Stimulated activated naive CD8-positive, alpha-beta T cell treated with anti-CD3 and anti-CD28 coated beads, Interleukin-15, amount 100 ng/mL, for 72 hours (primary cell): ENCODE data around the gene SPNS3.

Experiments
- ATAC-seq: fragments of 150-1000 bp; cut with Tn5 transposase; 2 replicates; pipeline ENCODE4 v1.10.0; 2021; ENCODE audit warnings: mild to moderate bottlenecking, moderate library complexity
- DNase-seq, 2 donors: peaks; one replicate each; pipeline ENCODE4 v3.0.0; 2021 to 2022
- H3K27ac Mint-ChIP-seq, 2 donors: one replicate each; pipeline ENCODE4 v1.8.0; 2022; ENCODE audit warnings: mild to moderate bottlenecking in 2 of 2, mixed read lengths in 2 of 2, moderate library complexity in 2 of 2
- H3K27me3 Mint-ChIP-seq: one replicate; pipeline ENCODE4 v1.8.0; 2022; ENCODE audit warnings: mixed read lengths
- H3K4me1 Mint-ChIP-seq: one replicate; pipeline ENCODE4 v1.8.0; 2022; ENCODE audit warnings: mild to moderate bottlenecking, mixed read lengths
- H3K4me3 Mint-ChIP-seq, 2 donors: one replicate each; pipeline ENCODE4 v1.8.0; 2022; ENCODE audit warnings: mild to moderate bottlenecking in 2 of 2, mixed read lengths in 2 of 2, moderate library complexity in 1 of 2
- H3K9me3 Mint-ChIP-seq, 2 donors: one replicate each; pipeline ENCODE4 v1.8.0; 2022; ENCODE audit warnings: mixed read lengths in 2 of 2

SPNS3 gene

GRCh38 chr17:4475001-4475400 lies 41.3 kb downstream of the SPNS3 start:
- H3K27me3 Mint-ChIP-seq: no peaks in the 10 kb centered on the region
- ATAC-seq: no peak
- peak overlapping the region in 1 of 2 donors; percentile 2 for H3K27ac Mint-ChIP-seq
- no peak for DNase-seq
- no peaks in the 10 kb centered on the region for H3K9me3 Mint-ChIP-seq
- H3K4me3 Mint-ChIP-seq: no peak overlapping the region
- H3K4me1 Mint-ChIP-seq: peaks cover 28% of the 10 kb centered on the region

GRCh38 chr17:4475463-4475862 lies 41.7 kb downstream of the SPNS3 start:
- Mint-ChIP-seq H3K4me1 (peaks cover 33% of the 10 kb centered on the region), H3K9me3 (no peaks in the 10 kb centered on the region), H3K27ac (peak overlapping the region in 1 of 2 donors; percentile 2), H3K27me3 (no peaks in the 10 kb centered on the region), H3K4me3 (no peak overlapping the region)
- ATAC-seq (no peak), DNase-seq (no peak)

- ATAC-seq (no peak), DNase-seq (no peak)
- Mint-ChIP-seq H3K4me1 (peaks cover 38% of the 10 kb centered on the region), H3K27ac (peak overlapping the region in 1 of 2 donors; percentile 68), H3K27me3 (no peaks in the 10 kb centered on the region), H3K9me3 (no peaks in the 10 kb centered on the region), H3K4me3 (no peak overlapping the region)
Measured at GRCh38 chr17:4476017-4476416, 42.3 kb downstream of the SPNS3 start.

GRCh38 chr17:4476511-4477070 lies 42.9 kb downstream of the SPNS3 start:
- ATAC-seq (no peak), DNase-seq (no peak)
- Mint-ChIP-seq H3K4me1 (peaks cover 44% of the 10 kb centered on the region), H3K4me3 (no peak overlapping the region), H3K9me3 (no peaks in the 10 kb centered on the region), H3K27ac (peak overlapping the region in 1 of 2 donors; percentile 68), H3K27me3 (no peaks in the 10 kb centered on the region)

- Mint-ChIP-seq H3K27me3 (no peaks in the 10 kb centered on the region), H3K9me3 (no peaks in the 10 kb centered on the region), H3K27ac (no peak overlapping the region), H3K4me3 (no peak overlapping the region), H3K4me1 (peaks cover 51% of the 10 kb centered on the region)
- DNase-seq (no peak), ATAC-seq (peak; percentile 44)
Measured at GRCh38 chr17:4477255-4477791, 43.6 kb downstream of the SPNS3 start.

GRCh38 chr17:4478318-4478830 lies 44.6 kb downstream of the SPNS3 start:
- H3K4me1 Mint-ChIP-seq: peaks cover 62% of the 10 kb centered on the region
- no peaks in the 10 kb centered on the region for H3K27me3 Mint-ChIP-seq
- no peak for ATAC-seq
- DNase-seq: no peak
- no peaks in the 10 kb centered on the region for H3K9me3 Mint-ChIP-seq
- H3K27ac Mint-ChIP-seq: no peak overlapping the region
- no peak overlapping the region for H3K4me3 Mint-ChIP-seq

GRCh38 chr17:4479340-4479981 lies 45.7 kb downstream of the SPNS3 start:
- peak overlapping the region in 1 of 2 donors; percentile 76 for H3K27ac Mint-ChIP-seq
- ATAC-seq (no peak), DNase-seq (no peak)
- no peak overlapping the region for H3K4me3 Mint-ChIP-seq
- H3K9me3 Mint-ChIP-seq: no peaks in the 10 kb centered on the region
- no peaks in the 10 kb centered on the region for H3K27me3 Mint-ChIP-seq
- H3K4me1 Mint-ChIP-seq: peaks cover 69% of the 10 kb centered on the region

GRCh38 chr17:4479982-4480751 lies 46.4 kb downstream of the SPNS3 start:
- ATAC-seq: no peak
- peaks cover 77% of the 10 kb centered on the region for H3K4me1 Mint-ChIP-seq
- peak overlapping the region in 1 of 2 donors; percentile 81 for H3K4me3 Mint-ChIP-seq

GRCh38 chr17:4480929-4481898 lies 47.5 kb downstream of the SPNS3 start:
- H3K4me1 Mint-ChIP-seq: peaks cover 85% of the 10 kb centered on the region
- H3K27me3 Mint-ChIP-seq: no peaks in the 10 kb centered on the region
- no peaks in the 10 kb centered on the region for H3K9me3 Mint-ChIP-seq
- peak overlapping the region; percentile 97 to 98 for H3K27ac Mint-ChIP-seq
- H3K4me3 Mint-ChIP-seq: peak overlapping the region; percentile 78 to 81
- ATAC-seq (peak; percentile 92), DNase-seq (peak; percentile 42 to 71)

More at GRCh38 chr17:4479982-4480751, 46.4 kb downstream of the SPNS3 start:
- no peaks in the 10 kb centered on the region for H3K9me3 Mint-ChIP-seq
- H3K27ac Mint-ChIP-seq: peak overlapping the region; percentile 76 to 80
- DNase-seq: no peak
- no peaks in the 10 kb centered on the region for H3K27me3 Mint-ChIP-seq

- ATAC-seq: no peak
- Mint-ChIP-seq H3K4me3 (peak overlapping the region in 1 of 2 donors; percentile 81), H3K27ac (peak overlapping the region; percentile 75 to 92), H3K9me3 (no peaks in the 10 kb centered on the region), H3K4me1 (peaks cover 84% of the 10 kb centered on the region), H3K27me3 (no peaks in the 10 kb centered on the region)
- no peak for DNase-seq
Measured at GRCh38 chr17:4482338-4483011, 48.7 kb downstream of the SPNS3 start.

- no peak for ATAC-seq
- Mint-ChIP-seq H3K4me1 (peaks cover 80% of the 10 kb centered on the region), H3K27ac (peak overlapping the region in 1 of 2 donors; percentile 92), H3K4me3 (no peak overlapping the region), H3K9me3 (no peaks in the 10 kb centered on the region), H3K27me3 (no peaks in the 10 kb centered on the region)
- DNase-seq: no peak
Measured at GRCh38 chr17:4483012-4483840, 49.5 kb downstream of the SPNS3 start.

GRCh38 chr17:4485676-4486646 lies 52.2 kb downstream of the SPNS3 start:
- Mint-ChIP-seq H3K9me3 (no peaks in the 10 kb centered on the region), H3K4me1 (peaks cover 61% of the 10 kb centered on the region), H3K27me3 (no peaks in the 10 kb centered on the region), H3K4me3 (peak overlapping the region; percentile 86 to 93), H3K27ac (peak overlapping the region; percentile 90 to 93)
- peak; percentile 37 to 46 for DNase-seq
- peak; percentile 85 for ATAC-seq

- no peak for DNase-seq
- H3K4me1 Mint-ChIP-seq: peaks cover 47% of the 10 kb centered on the region
- H3K9me3 Mint-ChIP-seq: no peaks in the 10 kb centered on the region
- H3K27ac Mint-ChIP-seq: peak overlapping the region in 1 of 2 donors; percentile 59
- no peak for ATAC-seq
- H3K27me3 Mint-ChIP-seq: no peaks in the 10 kb centered on the region
- no peak overlapping the region for H3K4me3 Mint-ChIP-seq
Measured at GRCh38 chr17:4487296-4487695, 53.6 kb downstream of the SPNS3 start.
